Fibroblast of villous mesenchyme (primary cell): ENCODE measurements around the gene SLC39A11. TPM values are rescaled to one million over a fixed set of nuclear protein-coding genes. Genes with fewer than 3 reads are reported as not detected.

Source experiments
- DNase-seq: peaks from one replicate; pipeline ENCODE4 v3.0.0-alpha.2; 2010; ENCODE audit warnings: low read depth
- H3K4me3 ChIP-seq: 2 replicates; pipeline ENCODE4 v1.5.1; 2011; ENCODE audit warnings: low read depth, mild to moderate bottlenecking, low read length
- CTCF ChIP-seq: IDR thresholded peaks from 2 replicates; pipeline ENCODE4 v1.5.1; 2012; ENCODE audit warnings: low read depth, mild to moderate bottlenecking, low read length; ENCODE audit not compliant: insufficient read depth
- total RNA-seq: library from RNA; depleted of rRNA; stranded (reverse); fragments of >200 nt; gene quantifications from 2 replicates; pipeline ENCODE4 v1.2.3, GENCODE V29; 2012

SLC39A11 gene
- total RNA-seq, 1 donor, result 16.0 TPM

- no peak for DNase-seq
- TF ChIP-seq CTCF, result no peak
- H3K4me3 ChIP-seq, result no peak overlapping the region
These were observed 61.5 kb downstream of the SLC39A11 start for GRCh38 chr17:73030995-73031394.

GRCh38 chr17:73030501-73030921 is 62.0 kb downstream of the SLC39A11 start:
- no peak for TF ChIP-seq CTCF
- DNase-seq, result no peak
- H3K4me3 ChIP-seq, result no peak overlapping the region

- TF ChIP-seq CTCF, result no peak
- H3K4me3 ChIP-seq, result no peak overlapping the region
- no peak for DNase-seq
These were observed 62.5 kb downstream of the SLC39A11 start for GRCh38 chr17:73029991-73030390.

- no peak overlapping the region for H3K4me3 ChIP-seq
- no peak for DNase-seq
- TF ChIP-seq CTCF, result no peak
These were observed 63.5 kb downstream of the SLC39A11 start for GRCh38 chr17:73029021-73029420.

GRCh38 chr17:73028299-73028755 is 64.2 kb downstream of the SLC39A11 start:
- TF ChIP-seq CTCF, result no peak
- H3K4me3 ChIP-seq, result peak overlapping the region; percentile 3
- DNase-seq, result peak; percentile 90

- no peak for TF ChIP-seq CTCF
- peak; percentile 21 for DNase-seq
- no peak overlapping the region for H3K4me3 ChIP-seq
These were observed 65.3 kb downstream of the SLC39A11 start for GRCh38 chr17:73027130-73027741.

GRCh38 chr17:73025041-73025560 is 67.4 kb downstream of the SLC39A11 start:
- DNase-seq, result no peak
- H3K4me3 ChIP-seq, result no peak overlapping the region
- TF ChIP-seq CTCF, result no peak
